Smooth muscle cell of the umbilical artery (primary cell): ENCODE data around the gene PERP. TPM values are rescaled to one million over a fixed set of nuclear protein-coding genes. Genes with fewer than 3 reads are reported as not detected.

Experiments used
- total RNA-seq: library from RNA; depleted of rRNA; stranded (reverse); fragments of >200 nt; gene quantifications from 2 replicates; pipeline ENCODE4 v1.2.3, GENCODE V29; 2014

Gene PERP
- 13.4 and 21.5 TPM in 2 replicates for total RNA-seq

GRCh38 chr6:138107078-138107751 is at the start of gene PERP:
TSS of gene PERP (minus strand) at chr6:138107419. CDS start at chr6:138107340, 79 bp downstream.

Other genes with a start within 250 kb of the PERP start
- 85.5 and 117 TPM in 2 replicates for gene TNFAIP3, start 240.2 kb downstream of the PERP start, total RNA-seq
- gene ARFGEF3, start 54.5 kb upstream of the PERP start, total RNA-seq, result 0.59 and 1.1 TPM in 2 replicates
- gene PBOV1, start 111.1 kb upstream of the PERP start, total RNA-seq, result not detected in 2 replicates